Retina (tissue), 1 donor: Measurements from ENCODE around the gene MFSD11.
"Not testable (repeated sequence)": the region's sequence is repeated elsewhere in the genome, so short reads cannot be mapped to it uniquely, and the experiment has no call there.

ENCODE experiments used
- DNase-seq: peaks from one replicate; pipeline ENCODE4 v3.0.0-alpha.2; 2016

Gene MFSD11

GRCh38 chr17:76709077-76709950 is 28.6 kb upstream of the MFSD11 start:
- DNase-seq: peak; percentile 86

- DNase-seq: peak; percentile 61
Measured at GRCh38 chr17:76709951-76710862, 27.7 kb upstream of the MFSD11 start.

- DNase-seq: peak; percentile 83
Measured at GRCh38 chr17:76710863-76711611, 26.9 kb upstream of the MFSD11 start, which contains the start of gene MXRA7. Gene MXRA7 (minus strand): TSS chr17:76710965. CDS start chr17:76710946, 19 bp downstream.

- not testable (repeated sequence) for DNase-seq
Measured at GRCh38 chr17:76712321-76712720, 25.6 kb upstream of the MFSD11 start.

GRCh38 chr17:76713765-76714164 is 24.2 kb upstream of the MFSD11 start:
- no peak for DNase-seq

- no peak for DNase-seq
Measured at GRCh38 chr17:76714336-76714735, 23.6 kb upstream of the MFSD11 start.

GRCh38 chr17:76714822-76715495 is 23.0 kb upstream of the MFSD11 start:
- peak; percentile 52 for DNase-seq

- no peak for DNase-seq
Measured at GRCh38 chr17:76715496-76715830, 22.5 kb upstream of the MFSD11 start.

- no peak for DNase-seq
Measured at GRCh38 chr17:76716146-76716838, 21.6 kb upstream of the MFSD11 start.

- no peak for DNase-seq
Measured at GRCh38 chr17:76716839-76717215, 21.1 kb upstream of the MFSD11 start.

GRCh38 chr17:76718516-76718915 is 19.4 kb upstream of the MFSD11 start:
- DNase-seq: no peak

GRCh38 chr17:76720211-76720610 is 17.7 kb upstream of the MFSD11 start:
- DNase-seq: no peak

- DNase-seq: no peak
Measured at GRCh38 chr17:76720941-76721340, 17.0 kb upstream of the MFSD11 start.

- DNase-seq: no peak
Measured at GRCh38 chr17:76721463-76721862, 16.5 kb upstream of the MFSD11 start.

GRCh38 chr17:76722279-76722678 is 15.6 kb upstream of the MFSD11 start:
- no peak for DNase-seq

- DNase-seq: not testable (repeated sequence)
Measured at GRCh38 chr17:76722977-76723376, 14.9 kb upstream of the MFSD11 start.

- no peak for DNase-seq
Measured at GRCh38 chr17:76723812-76724211, 14.1 kb upstream of the MFSD11 start.

GRCh38 chr17:76725580-76726230 is 12.2 kb upstream of the MFSD11 start:
- no peak for DNase-seq

- DNase-seq: peak; percentile 97
Measured at GRCh38 chr17:76726231-76726775, 11.6 kb upstream of the MFSD11 start, which contains the start of gene JMJD6. Gene JMJD6 (minus strand): TSS chr17:76726606. CDS start chr17:76726475, 131 bp downstream.
